ENCODE data around the gene ZNF500. TPM values are rescaled to one million over a fixed set of nuclear protein-coding genes. Genes with fewer than 3 reads are reported as not detected.

Gene ZNF500
- total RNA-seq, 3 donors from 2014 or later (not counting 1 experiment from before 2014, with no cell fraction given): 11.4 to 20.3 (median 13.0) TPM

GRCh38 chr16:4813251-4814003, 46.5 kb upstream of the ZNF500 start:
- H3K9me3 ChIP-seq (ENCODE audit: control insufficient read depth, insufficient read depth, low read length): no peaks in the 10 kb centered on the region
- Mint-ChIP-seq H3K4me1 (no peaks in the 10 kb centered on the region), H3K4me3 (no peak overlapping the region), H3K9me3 (no peaks in the 10 kb centered on the region), H3K27me3 (ENCODE audit: low read depth in 2 of 2) (no peaks in the 10 kb centered on the region), H3K27ac (no peak overlapping the region), H3K36me3 (peaks cover 15% of the 10 kb centered on the region)
- 95% methylated on average over 16 of the region's 16 CpGs for WGBS (ENCODE audit: insufficient coverage)
- H3K4me3 ChIP-seq (ENCODE audit: low read length): no peak overlapping the region
- H3K4me1 ChIP-seq (ENCODE audit: control insufficient read depth, insufficient read depth, low read length): no peaks in the 10 kb centered on the region
- intact Hi-C loops (cut with micrococcal nuclease): no loop called here
- no peak for TF ChIP-seq CTCF (IDR thresholded peaks at IDR 0.05)
- DNase-seq: no peak
- ATAC-seq: no peak
- H3K27ac ChIP-seq (ENCODE audit: low read length): no peak overlapping the region
- no peaks in the 10 kb centered on the region for H3K27me3 ChIP-seq (ENCODE audit: control insufficient read depth, insufficient read depth, low read length)
- H3K36me3 ChIP-seq (ENCODE audit: control insufficient read depth, insufficient read depth, low read length): peaks cover 52% of the 10 kb centered on the region

- Histone ChIP-seq H3K4me1 (ENCODE audit: control insufficient read depth, insufficient read depth, low read length) (no peaks in the 10 kb centered on the region), H3K36me3 (ENCODE audit: control insufficient read depth, insufficient read depth, low read length) (peaks cover 53% of the 10 kb centered on the region), H3K27ac (ENCODE audit: low read length) (no peak overlapping the region), H3K9me3 (ENCODE audit: control insufficient read depth, insufficient read depth, low read length) (no peaks in the 10 kb centered on the region), H3K4me3 (ENCODE audit: low read length) (no peak overlapping the region), H3K27me3 (ENCODE audit: control insufficient read depth, insufficient read depth, low read length) (no peaks in the 10 kb centered on the region)
- Mint-ChIP-seq H3K4me1 (no peaks in the 10 kb centered on the region), H3K27me3 (ENCODE audit: low read depth in 2 of 2) (no peaks in the 10 kb centered on the region), H3K27ac (no peak overlapping the region), H3K4me3 (no peak overlapping the region), H3K9me3 (no peaks in the 10 kb centered on the region), H3K36me3 (peaks cover 21% of the 10 kb centered on the region)
- DNase-seq (no peak), ATAC-seq (no peak)
- WGBS (ENCODE audit: insufficient coverage): 96% methylated on average over 9 of the region's 9 CpGs
- intact Hi-C loops (cut with micrococcal nuclease): no loop called here
- TF ChIP-seq CTCF (IDR thresholded peaks at IDR 0.05): no peak
These were observed 44.8 kb upstream of the ZNF500 start for GRCh38 chr16:4811773-4812172.

GRCh38 chr16:4811242-4811641, 44.3 kb upstream of the ZNF500 start:
- WGBS (ENCODE audit: insufficient coverage): 95% methylated on average over 3 of the region's 3 CpGs
- DNase-seq: no peak
- H3K4me1 Mint-ChIP-seq: no peaks in the 10 kb centered on the region
- no peak overlapping the region for H3K27ac ChIP-seq (ENCODE audit: low read length)
- H3K27me3 ChIP-seq (ENCODE audit: control insufficient read depth, insufficient read depth, low read length): no peaks in the 10 kb centered on the region
- H3K27me3 Mint-ChIP-seq (ENCODE audit: low read depth in 2 of 2): no peaks in the 10 kb centered on the region
- no peaks in the 10 kb centered on the region for H3K9me3 Mint-ChIP-seq
- H3K36me3 Mint-ChIP-seq: peaks cover 19% of the 10 kb centered on the region
- no peaks in the 10 kb centered on the region for H3K9me3 ChIP-seq (ENCODE audit: control insufficient read depth, insufficient read depth, low read length)
- intact Hi-C loops (cut with micrococcal nuclease): no loop called here
- TF ChIP-seq CTCF (IDR thresholded peaks at IDR 0.05): no peak
- H3K27ac Mint-ChIP-seq: no peak overlapping the region
- peaks cover 52% of the 10 kb centered on the region for H3K36me3 ChIP-seq (ENCODE audit: control insufficient read depth, insufficient read depth, low read length)
- H3K4me3 Mint-ChIP-seq: no peak overlapping the region
- no peaks in the 10 kb centered on the region for H3K4me1 ChIP-seq (ENCODE audit: control insufficient read depth, insufficient read depth, low read length)
- no peak overlapping the region for H3K4me3 ChIP-seq (ENCODE audit: low read length)
- ATAC-seq: no peak

GRCh38 chr16:4806280-4806679, 39.3 kb upstream of the ZNF500 start:
- Histone ChIP-seq H3K27ac (ENCODE audit: low read length) (no peak overlapping the region), H3K4me1 (ENCODE audit: control insufficient read depth, insufficient read depth, low read length) (peaks cover 14% of the 10 kb centered on the region), H3K27me3 (ENCODE audit: control insufficient read depth, insufficient read depth, low read length) (no peaks in the 10 kb centered on the region), H3K4me3 (ENCODE audit: low read length) (no peak overlapping the region), H3K9me3 (ENCODE audit: control insufficient read depth, insufficient read depth, low read length) (no peaks in the 10 kb centered on the region), H3K36me3 (ENCODE audit: control insufficient read depth, insufficient read depth, low read length) (peaks cover 21% of the 10 kb centered on the region)
- TF ChIP-seq CTCF (IDR thresholded peaks at IDR 0.05): no peak
- intact Hi-C loops (cut with micrococcal nuclease): no loop called here
- no peak for DNase-seq
- Mint-ChIP-seq H3K27ac (no peak overlapping the region), H3K4me1 (peaks cover 0 to 6% of the 10 kb centered on the region in 2 donors), H3K4me3 (no peak overlapping the region), H3K9me3 (no peaks in the 10 kb centered on the region), H3K36me3 (peaks cover 6% of the 10 kb centered on the region), H3K27me3 (ENCODE audit: low read depth in 2 of 2) (no peaks in the 10 kb centered on the region)
- ATAC-seq: no peak
- 93% methylated on average over 6 of the region's 6 CpGs for WGBS (ENCODE audit: insufficient coverage)

All from natural killer cell (primary cell).